Liver (tissue), 9 donors: ENCODE measurements around the gene CDH16. TPM values are rescaled to one million over a fixed set of nuclear protein-coding genes. Genes with fewer than 3 reads are reported as not detected.

ENCODE experiments used
- DNase-seq: peaks from one replicate; pipeline ENCODE4 v3.0.0-alpha.2; 2017; ENCODE audit warnings: low spot score
- H3K27ac ChIP-seq, 2 donors: one replicate each; pipeline ENCODE4 v1.7.0; 2013; ENCODE audit warnings: inconsistent platforms in 2 of 2, low read length in 2 of 2, control low read depth in 1 of 2, low read depth in 1 of 2, mild to moderate bottlenecking in 1 of 2
- H3K27me3 ChIP-seq, 4 donors: one replicate each; pipeline versions ENCODE4 v1.6.1 to v1.7.0; 2013; ENCODE audit warnings: low read length in 3 of 4, inconsistent platforms in 1 of 4, mild to moderate bottlenecking in 1 of 4, moderate library complexity in 1 of 4; ENCODE audit not compliant: control insufficient read depth in 4 of 4, insufficient read depth in 4 of 4
- H3K36me3 ChIP-seq, 4 donors: one replicate each; pipeline versions ENCODE4 v1.6.1 to v1.7.0; 2013; ENCODE audit warnings: low read length in 3 of 4, mild to moderate bottlenecking in 3 of 4, low read depth in 1 of 4, moderate library complexity in 1 of 4; ENCODE audit not compliant: control insufficient read depth in 4 of 4, insufficient read depth in 3 of 4
- H3K4me1 ChIP-seq, 4 donors: one replicate each; pipeline versions ENCODE4 v1.6.1 to v1.7.0; 2013; ENCODE audit warnings: low read length in 3 of 4, mild to moderate bottlenecking in 3 of 4, moderate library complexity in 1 of 4; ENCODE audit not compliant: control insufficient read depth in 4 of 4, insufficient read depth in 4 of 4
- H3K4me3 ChIP-seq, 3 donors: one replicate each; pipeline versions ENCODE4 v1.6.1 to v1.7.0; 2013; ENCODE audit warnings: low read length in 3 of 3, control low read depth in 1 of 3, low read depth in 1 of 3, mild to moderate bottlenecking in 1 of 3
- H3K9ac ChIP-seq, 2 donors: one replicate each; pipeline ENCODE4 v1.7.0; 2013; ENCODE audit warnings: low read length in 2 of 2, mild to moderate bottlenecking in 2 of 2, moderate library complexity in 2 of 2, control low read depth in 1 of 2, low read depth in 1 of 2
- H3K9me3 ChIP-seq, 4 donors: one replicate each; pipeline versions ENCODE4 v1.6.1 to v1.7.0; 2013; ENCODE audit warnings: low read length in 3 of 4; ENCODE audit not compliant: control insufficient read depth in 4 of 4
- EGR1 ChIP-seq, 2 donors: IDR thresholded peaks; 2 replicates each; pipeline ENCODE4 v1.6.1; 2016 to 2018; ENCODE audit warnings: antibody characterized with exemption in 2 of 2, low read depth in 2 of 2
- FOXA1 ChIP-seq: IDR thresholded peaks from 2 replicates; pipeline ENCODE4 v1.6.1; 2016; ENCODE audit warnings: antibody characterized with exemption
- FOXA2 ChIP-seq: IDR thresholded peaks from 2 replicates; pipeline ENCODE4 v1.6.1; 2016; ENCODE audit warnings: antibody characterized with exemption
- GABPA ChIP-seq, 2 donors: IDR thresholded peaks in 1 of 2; conservative IDR thresholded peaks in 1 of 2; 2 replicates each; pipeline ENCODE4 v1.6.1; 2016; ENCODE audit warnings: antibody characterized with exemption in 2 of 2, mild to moderate bottlenecking in 1 of 2, moderate library complexity in 1 of 2
- HNF4A ChIP-seq, 2 donors: conservative IDR thresholded peaks; 2 replicates each; pipeline ENCODE4 v1.6.1; 2016; ENCODE audit warnings: antibody characterized with exemption in 2 of 2, mild to moderate bottlenecking in 2 of 2
- HNF4G ChIP-seq: IDR thresholded peaks from 2 replicates; pipeline ENCODE4 v1.6.1; 2016; ENCODE audit warnings: antibody characterized with exemption
- JUND ChIP-seq, 2 donors: IDR thresholded peaks; 2 replicates each; pipeline ENCODE4 v1.6.1; 2016; ENCODE audit warnings: antibody characterized with exemption in 2 of 2
- NR2F2 ChIP-seq: IDR thresholded peaks from 2 replicates; pipeline ENCODE4 v1.6.1; 2016; ENCODE audit warnings: antibody characterized with exemption
- RAD21 ChIP-seq, 2 donors: IDR thresholded peaks; 2 replicates each; pipeline ENCODE4 v1.6.1; 2016; ENCODE audit warnings: antibody characterized with exemption in 2 of 2, mild to moderate bottlenecking in 2 of 2
- RXRA ChIP-seq, 2 donors: IDR thresholded peaks; 2 replicates each; pipeline ENCODE4 v1.6.1; 2017 to 2018; ENCODE audit warnings: antibody characterized with exemption in 2 of 2, mild to moderate bottlenecking in 1 of 2
- SP1 ChIP-seq: IDR thresholded peaks from 2 replicates; pipeline ENCODE4 v1.6.1; 2018; ENCODE audit warnings: antibody characterized with exemption, mild to moderate bottlenecking
- YY1 ChIP-seq: IDR thresholded peaks from 2 replicates; pipeline ENCODE4 v1.6.1; 2016; ENCODE audit warnings: antibody characterized with exemption, mild to moderate bottlenecking
- WGBS: extraction: QIAGEN DNeasy Blood & Tissue Kit; methylation state at CpG from one replicate; pipeline ENCODE4 v1.1.7; 2013; 5-methylcytosine and 5-hydroxymethylcytosine counted together
- polyA plus RNA-seq, 2 donors: library from polyadenylated mRNA; stranded (reverse) in 1 of 2; unstranded in 1 of 2; fragments of 200-250 nt in 1 of 2; fragments of >200 nt in 1 of 2; fragmentation: Nextera tagmentation in 1 of 2; extraction: Ambion mirVana in 1 of 2; gene quantifications; one replicate each; pipeline versions ENCODE4 v1.2.1 to v1.2.3, GENCODE V29; 2013 to 2015
- total RNA-seq, 2 donors: library from RNA; depleted of rRNA; stranded (reverse); fragments of >200 nt; gene quantifications; one replicate each; pipeline ENCODE4 v1.2.3, GENCODE V29; 2014
- TF ChIP-seq, protein P1 (sequence below): fragments of 150-350 bp; IDR thresholded peaks from 2 replicates; pipeline ENCODE4 v1.5.1; 2017; ENCODE audit warnings: improper control_type of control experiment, low read depth, low read length; ENCODE audit not compliant: missing input control
- TF ChIP-seq, protein P2 (sequence below): IDR thresholded peaks from 2 replicates; pipeline ENCODE4 v1.6.1; 2016; ENCODE audit warnings: antibody characterized with exemption, mild to moderate bottlenecking
- TF ChIP-seq, protein P3 (sequence below): IDR thresholded peaks from 2 replicates; pipeline ENCODE4 v1.6.1; 2016; ENCODE audit warnings: antibody characterized with exemption
- donor health status: healthy.
- donor health status: healthy.
- donor health status: healthy.
- donor health status: healthy.
- donor health status: healthy.

Gene CDH16
- total and polyA plus RNA-seq, 4 donors, result 0.56 TPM; not detected in 3

DNA sequence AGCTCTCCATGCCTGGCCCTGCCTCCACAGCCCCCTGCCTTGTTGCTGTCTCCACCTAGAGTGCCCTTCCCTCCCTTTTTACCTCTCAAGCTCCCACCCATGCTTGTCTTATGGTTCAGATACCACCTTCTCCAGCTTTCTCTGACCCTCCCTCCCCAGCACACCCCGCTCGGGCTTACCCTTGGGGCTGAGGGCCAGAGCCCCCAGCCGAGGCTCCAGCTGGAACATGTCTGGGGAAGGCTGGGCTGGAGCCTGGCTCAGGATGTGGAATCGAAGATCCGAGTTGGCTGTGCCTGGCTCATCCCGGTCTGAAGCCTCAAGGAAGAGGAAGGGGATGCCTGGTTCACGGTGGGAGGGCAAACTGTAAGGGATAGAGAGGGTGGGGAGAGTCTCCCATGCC is 3.6 kb downstream of the CDH16 start (continued):
- TF ChIP-seq, protein P1, sequence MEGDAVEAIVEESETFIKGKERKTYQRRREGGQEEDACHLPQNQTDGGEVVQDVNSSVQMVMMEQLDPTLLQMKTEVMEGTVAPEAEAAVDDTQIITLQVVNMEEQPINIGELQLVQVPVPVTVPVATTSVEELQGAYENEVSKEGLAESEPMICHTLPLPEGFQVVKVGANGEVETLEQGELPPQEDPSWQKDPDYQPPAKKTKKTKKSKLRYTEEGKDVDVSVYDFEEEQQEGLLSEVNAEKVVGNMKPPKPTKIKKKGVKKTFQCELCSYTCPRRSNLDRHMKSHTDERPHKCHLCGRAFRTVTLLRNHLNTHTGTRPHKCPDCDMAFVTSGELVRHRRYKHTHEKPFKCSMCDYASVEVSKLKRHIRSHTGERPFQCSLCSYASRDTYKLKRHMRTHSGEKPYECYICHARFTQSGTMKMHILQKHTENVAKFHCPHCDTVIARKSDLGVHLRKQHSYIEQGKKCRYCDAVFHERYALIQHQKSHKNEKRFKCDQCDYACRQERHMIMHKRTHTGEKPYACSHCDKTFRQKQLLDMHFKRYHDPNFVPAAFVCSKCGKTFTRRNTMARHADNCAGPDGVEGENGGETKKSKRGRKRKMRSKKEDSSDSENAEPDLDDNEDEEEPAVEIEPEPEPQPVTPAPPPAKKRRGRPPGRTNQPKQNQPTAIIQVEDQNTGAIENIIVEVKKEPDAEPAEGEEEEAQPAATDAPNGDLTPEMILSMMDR, result no peak
- TF ChIP-seq GABPA (IDR thresholded peaks at IDR 0.05 in 1 of 2, conservative IDR thresholded peaks at IDR 0.05 in 1 of 2) (no peak), HNF4G (no peak), RAD21 (IDR thresholded peaks at IDR 0.05) (no peak), FOXA1 (no peak), HNF4A (conservative IDR thresholded peaks at IDR 0.05) (no peak)

DNA sequence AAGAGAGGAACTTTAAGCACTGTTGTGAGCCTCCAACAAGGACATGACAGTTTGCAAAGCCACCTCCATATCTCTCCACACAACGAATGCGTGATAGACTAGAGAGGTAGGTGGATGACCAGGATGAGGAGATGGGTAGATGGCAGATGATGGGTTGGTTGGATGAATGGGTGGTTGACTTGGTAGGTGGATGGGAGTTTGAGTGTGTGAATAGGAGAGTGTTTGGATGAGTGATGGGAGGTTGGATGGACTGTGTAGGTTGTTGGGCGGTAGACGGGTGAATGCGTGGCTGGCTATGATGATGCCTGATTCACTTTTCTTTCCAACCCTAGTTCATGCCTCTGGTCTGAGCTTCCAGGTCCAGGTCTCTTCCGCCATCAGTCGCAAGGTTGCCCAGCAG is 4.1 kb downstream of the CDH16 start:
- Histone ChIP-seq H3K27me3 (no peaks in the 10 kb centered on the region), H3K36me3 (no peaks in the 10 kb centered on the region), H3K27ac (no peak overlapping the region), H3K4me3 (no peak overlapping the region), H3K9ac (no peak overlapping the region), H3K9me3 (no peaks in the 10 kb centered on the region), H3K4me1 (no peaks in the 10 kb centered on the region)
- no peak for TF ChIP-seq RXRA (IDR thresholded peaks at IDR 0.05)
- TF ChIP-seq, protein P2, sequence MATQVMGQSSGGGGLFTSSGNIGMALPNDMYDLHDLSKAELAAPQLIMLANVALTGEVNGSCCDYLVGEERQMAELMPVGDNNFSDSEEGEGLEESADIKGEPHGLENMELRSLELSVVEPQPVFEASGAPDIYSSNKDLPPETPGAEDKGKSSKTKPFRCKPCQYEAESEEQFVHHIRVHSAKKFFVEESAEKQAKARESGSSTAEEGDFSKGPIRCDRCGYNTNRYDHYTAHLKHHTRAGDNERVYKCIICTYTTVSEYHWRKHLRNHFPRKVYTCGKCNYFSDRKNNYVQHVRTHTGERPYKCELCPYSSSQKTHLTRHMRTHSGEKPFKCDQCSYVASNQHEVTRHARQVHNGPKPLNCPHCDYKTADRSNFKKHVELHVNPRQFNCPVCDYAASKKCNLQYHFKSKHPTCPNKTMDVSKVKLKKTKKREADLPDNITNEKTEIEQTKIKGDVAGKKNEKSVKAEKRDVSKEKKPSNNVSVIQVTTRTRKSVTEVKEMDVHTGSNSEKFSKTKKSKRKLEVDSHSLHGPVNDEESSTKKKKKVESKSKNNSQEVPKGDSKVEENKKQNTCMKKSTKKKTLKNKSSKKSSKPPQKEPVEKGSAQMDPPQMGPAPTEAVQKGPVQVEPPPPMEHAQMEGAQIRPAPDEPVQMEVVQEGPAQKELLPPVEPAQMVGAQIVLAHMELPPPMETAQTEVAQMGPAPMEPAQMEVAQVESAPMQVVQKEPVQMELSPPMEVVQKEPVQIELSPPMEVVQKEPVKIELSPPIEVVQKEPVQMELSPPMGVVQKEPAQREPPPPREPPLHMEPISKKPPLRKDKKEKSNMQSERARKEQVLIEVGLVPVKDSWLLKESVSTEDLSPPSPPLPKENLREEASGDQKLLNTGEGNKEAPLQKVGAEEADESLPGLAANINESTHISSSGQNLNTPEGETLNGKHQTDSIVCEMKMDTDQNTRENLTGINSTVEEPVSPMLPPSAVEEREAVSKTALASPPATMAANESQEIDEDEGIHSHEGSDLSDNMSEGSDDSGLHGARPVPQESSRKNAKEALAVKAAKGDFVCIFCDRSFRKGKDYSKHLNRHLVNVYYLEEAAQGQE, result no peak
- no peak for TF ChIP-seq JUND (IDR thresholded peaks at IDR 0.05)
- TF ChIP-seq GABPA (IDR thresholded peaks at IDR 0.05 in 1 of 2, conservative IDR thresholded peaks at IDR 0.05 in 1 of 2), result no peak
- no peak for TF ChIP-seq FOXA2
- no peak for TF ChIP-seq EGR1 (IDR thresholded peaks at IDR 0.05; ENCODE audit: low read depth in 2 of 2)
- no peak for TF ChIP-seq NR2F2
- TF ChIP-seq SP1, result no peak
- TF ChIP-seq, protein P3, sequence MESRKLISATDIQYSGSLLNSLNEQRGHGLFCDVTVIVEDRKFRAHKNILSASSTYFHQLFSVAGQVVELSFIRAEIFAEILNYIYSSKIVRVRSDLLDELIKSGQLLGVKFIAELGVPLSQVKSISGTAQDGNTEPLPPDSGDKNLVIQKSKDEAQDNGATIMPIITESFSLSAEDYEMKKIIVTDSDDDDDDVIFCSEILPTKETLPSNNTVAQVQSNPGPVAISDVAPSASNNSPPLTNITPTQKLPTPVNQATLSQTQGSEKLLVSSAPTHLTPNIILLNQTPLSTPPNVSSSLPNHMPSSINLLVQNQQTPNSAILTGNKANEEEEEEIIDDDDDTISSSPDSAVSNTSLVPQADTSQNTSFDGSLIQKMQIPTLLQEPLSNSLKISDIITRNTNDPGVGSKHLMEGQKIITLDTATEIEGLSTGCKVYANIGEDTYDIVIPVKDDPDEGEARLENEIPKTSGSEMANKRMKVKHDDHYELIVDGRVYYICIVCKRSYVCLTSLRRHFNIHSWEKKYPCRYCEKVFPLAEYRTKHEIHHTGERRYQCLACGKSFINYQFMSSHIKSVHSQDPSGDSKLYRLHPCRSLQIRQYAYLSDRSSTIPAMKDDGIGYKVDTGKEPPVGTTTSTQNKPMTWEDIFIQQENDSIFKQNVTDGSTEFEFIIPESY, result no peak
- no peak for TF ChIP-seq RAD21 (IDR thresholded peaks at IDR 0.05)
- TF ChIP-seq HNF4A (conservative IDR thresholded peaks at IDR 0.05), result no peak
- no peak for TF ChIP-seq YY1
- no peak for TF ChIP-seq FOXA1
- DNase-seq, result no peak
- 96% methylated on average over 7 of the region's 7 CpGs for WGBS

DNA sequence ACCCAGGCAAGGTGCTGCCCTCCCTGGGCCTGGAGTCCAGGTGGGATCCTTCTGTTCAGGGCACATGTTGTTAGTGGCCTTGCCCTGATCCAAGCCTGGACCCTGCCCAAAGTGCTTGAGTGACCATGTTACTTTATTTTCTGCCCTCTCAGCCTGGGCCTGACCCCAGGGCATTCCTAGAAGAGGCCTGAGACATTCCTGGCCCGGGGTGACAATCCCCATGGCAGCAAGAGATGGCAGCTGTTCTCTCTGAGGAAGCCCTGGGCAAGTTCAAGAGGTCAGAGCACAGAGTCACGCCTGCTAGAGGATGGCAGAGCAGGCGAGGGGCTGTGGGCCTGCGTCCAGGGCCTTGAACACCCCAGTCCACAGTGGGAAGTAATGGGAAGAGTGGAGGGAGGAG is 5.0 kb downstream of the CDH16 start:
- 73% methylated on average over 4 of the region's 4 CpGs for WGBS

More for the DNA sequence above, 5.0 kb downstream of the CDH16 start:
- TF ChIP-seq NR2F2, result no peak
- Histone ChIP-seq H3K4me1 (no peaks in the 10 kb centered on the region), H3K27me3 (no peaks in the 10 kb centered on the region), H3K9ac (no peak overlapping the region), H3K27ac (no peak overlapping the region), H3K9me3 (no peaks in the 10 kb centered on the region), H3K4me3 (no peak overlapping the region), H3K36me3 (no peaks in the 10 kb centered on the region)
- no peak for DNase-seq
